Measurements from ENCODE around the gene MOCS3.
A peak's percentile ranks its signal among the peaks of the same experiment; 100 is the strongest.

Gene MOCS3

GRCh38 chr20:50932016-50932485 is 26.6 kb upstream of the MOCS3 start:
- no peak; the same call in 1 of the 2 replicates for TF ChIP-seq ZFX (IDR thresholded peaks at IDR 0.05)
- TF ChIP-seq CTCF (conservative IDR thresholded peaks at IDR 0.05), result no peak
- H3K27ac ChIP-seq, result peak overlapping the region; percentile 95

- TF ChIP-seq CTCF (conservative IDR thresholded peaks at IDR 0.05), result no peak
- TF ChIP-seq ZFX (IDR thresholded peaks at IDR 0.05), result no peak
- H3K27ac ChIP-seq, result no peak overlapping the region
These were observed 25.8 kb upstream of the MOCS3 start for GRCh38 chr20:50932691-50933280.

GRCh38 chr20:50933589-50933988 is 25.0 kb upstream of the MOCS3 start:
- H3K27ac ChIP-seq, result no peak overlapping the region
- TF ChIP-seq ZFX (IDR thresholded peaks at IDR 0.05), result no peak
- no peak for TF ChIP-seq CTCF (conservative IDR thresholded peaks at IDR 0.05)

- TF ChIP-seq ZFX (IDR thresholded peaks at IDR 0.05) (no peak), CTCF (conservative IDR thresholded peaks at IDR 0.05) (no peak)
- H3K27ac ChIP-seq, result no peak overlapping the region
These were observed 15.5 kb upstream of the MOCS3 start for GRCh38 chr20:50943069-50943468.

GRCh38 chr20:50948132-50948785 is 10.4 kb upstream of the MOCS3 start:
- TF ChIP-seq ZFX (IDR thresholded peaks at IDR 0.05), result no peak
- no peak for TF ChIP-seq CTCF (conservative IDR thresholded peaks at IDR 0.05)
- H3K27ac ChIP-seq, result no peak overlapping the region

- TF ChIP-seq CTCF (conservative IDR thresholded peaks at IDR 0.05) (no peak), ZFX (IDR thresholded peaks at IDR 0.05) (no peak)
- H3K27ac ChIP-seq, result no peak overlapping the region
These were observed 5.4 kb upstream of the MOCS3 start for GRCh38 chr20:50953196-50953595.

GRCh38 chr20:50953821-50954220 is 4.8 kb upstream of the MOCS3 start:
- no peak for TF ChIP-seq CTCF (conservative IDR thresholded peaks at IDR 0.05)
- no peak for TF ChIP-seq ZFX (IDR thresholded peaks at IDR 0.05)
- no peak overlapping the region for H3K27ac ChIP-seq
